ENCODE measurements around the gene GOLGA6D.
"Not testable (repeated sequence)": the region's sequence is repeated elsewhere in the genome, so short reads cannot be mapped to it uniquely, and the experiment has no call there.

Gene GOLGA6D, protein sequence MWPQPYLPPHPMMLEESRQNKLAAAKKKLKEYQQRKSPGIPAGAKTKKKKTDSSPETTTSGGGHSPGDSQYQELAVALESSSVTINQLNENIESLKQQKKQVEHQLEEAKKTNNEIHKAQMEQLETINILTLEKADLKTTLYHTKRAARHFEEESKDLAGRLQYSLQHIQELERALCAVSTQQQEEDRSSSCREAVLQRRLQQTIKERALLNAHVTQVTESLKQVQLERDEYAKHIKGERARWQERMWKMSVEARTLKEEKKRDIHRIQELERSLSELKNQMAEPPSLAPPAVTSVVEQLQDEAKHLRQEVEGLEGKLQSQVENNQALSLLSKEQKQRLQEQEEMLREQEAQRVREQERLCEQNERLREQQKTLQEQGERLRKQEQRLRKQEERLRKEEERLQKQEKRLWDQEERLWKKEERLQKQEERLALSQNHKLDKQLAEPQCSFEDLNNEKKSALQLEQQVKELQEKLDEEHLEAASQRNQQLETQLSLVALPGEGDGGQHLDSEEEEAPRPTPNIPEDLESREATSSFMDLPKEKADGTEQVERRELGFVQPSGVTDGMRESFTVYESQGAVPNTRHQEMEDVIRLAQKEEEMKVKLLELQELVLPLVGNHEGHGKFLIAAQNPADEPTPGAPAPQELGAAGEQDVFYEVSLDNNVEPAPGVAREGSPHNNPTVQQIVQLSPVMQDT

DNA sequence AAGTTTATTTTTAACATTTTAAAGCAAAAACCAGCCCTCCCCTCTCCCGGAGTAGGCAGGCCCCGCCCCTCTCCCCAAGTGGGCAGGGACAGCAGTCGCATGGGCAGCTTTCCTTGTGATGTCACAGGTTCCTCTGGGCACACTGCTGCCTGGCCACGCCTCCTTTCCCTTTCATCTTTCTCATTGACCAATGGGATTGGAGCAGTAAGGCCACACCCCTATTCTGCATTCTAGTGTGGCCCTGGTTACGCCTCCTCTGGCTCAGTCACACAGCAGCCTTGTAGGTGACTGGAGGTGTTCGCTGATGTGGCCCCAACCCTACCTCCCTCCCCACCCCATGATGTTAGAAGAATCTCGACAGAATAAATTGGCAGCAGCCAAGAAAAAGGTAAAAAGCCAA, at the start of gene GOLGA6D:
Gene GOLGA6D, plus strand, starts transcription at position 264 of the 400 bp plus-strand sequence. Its CDS starts 41 bp downstream, at position 305.
- not testable (repeated sequence) for FAIRE-seq; DNase-seq (ENCODE audit: insufficient read length, low spot score)

DNA sequence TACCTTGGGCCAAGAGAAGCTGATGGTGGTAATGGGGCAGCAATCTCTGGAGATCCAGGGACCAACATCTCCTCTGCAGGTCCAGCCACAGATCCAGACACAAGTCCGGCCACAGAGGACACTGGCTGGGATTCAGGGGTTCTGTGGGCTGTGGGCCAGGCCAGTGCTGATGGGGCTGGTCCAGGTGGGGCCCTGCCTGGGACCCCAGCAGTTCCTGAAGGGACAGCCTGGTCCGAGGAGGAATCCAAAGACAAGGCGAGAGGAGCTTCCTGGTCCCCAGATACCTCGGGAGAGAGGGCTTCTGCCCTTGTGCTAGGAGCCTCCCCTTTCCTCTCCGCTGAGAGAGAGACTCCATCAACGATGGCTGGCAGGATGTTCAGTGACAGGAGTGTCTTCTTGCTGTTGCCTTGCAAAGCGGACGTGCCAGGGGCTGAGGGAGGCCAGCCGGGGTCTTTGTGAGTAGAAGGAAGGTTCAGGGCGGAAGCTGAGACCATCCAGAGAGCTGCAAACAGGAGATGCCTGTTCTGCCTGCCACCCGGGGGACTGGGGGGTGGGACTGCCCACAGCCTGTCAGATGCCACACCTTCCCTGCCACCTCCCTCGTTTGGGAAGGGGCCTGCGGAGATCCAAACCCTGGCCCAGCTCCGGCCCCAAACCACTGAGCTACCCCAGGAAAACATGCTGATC, 49.0 kb upstream of the GOLGA6D start:
- no peak for FAIRE-seq

DNA sequence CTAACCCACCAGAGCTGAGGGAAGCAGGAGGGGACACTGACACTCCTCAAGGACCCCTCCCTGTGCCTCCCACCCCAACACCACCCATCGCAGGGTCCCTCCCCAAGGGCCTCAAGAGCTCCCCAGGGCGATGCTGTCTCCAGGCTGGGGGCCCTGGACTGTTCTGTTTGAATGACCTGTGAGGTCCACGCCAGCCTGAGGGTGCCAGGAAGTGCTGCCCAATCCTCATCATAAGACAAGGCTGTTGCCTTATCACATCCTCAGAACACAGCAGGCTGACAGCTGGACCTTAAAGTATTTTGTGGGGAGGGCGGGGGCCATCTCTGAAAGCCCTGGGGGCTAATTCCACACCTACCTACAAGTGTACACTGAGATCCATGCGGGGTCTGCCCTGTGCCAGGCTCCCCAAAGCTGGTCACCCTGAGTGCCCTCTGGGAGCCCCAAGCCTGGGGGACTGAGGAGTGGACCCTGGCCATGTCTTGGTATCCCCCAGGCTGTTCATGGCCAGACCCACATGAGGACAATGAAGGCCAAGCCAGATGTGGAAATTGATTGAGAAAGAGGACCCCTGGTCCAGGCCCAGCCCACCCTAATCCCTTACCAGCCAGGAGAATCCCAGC, 48.3 kb upstream of the GOLGA6D start:
- DNase-seq (ENCODE audit: insufficient read length, low spot score) (no peak), FAIRE-seq (no peak)

More for the DNA sequence above, 49.0 kb upstream of the GOLGA6D start:
- DNase-seq (ENCODE audit: insufficient read length, low spot score) = no peak

DNA sequence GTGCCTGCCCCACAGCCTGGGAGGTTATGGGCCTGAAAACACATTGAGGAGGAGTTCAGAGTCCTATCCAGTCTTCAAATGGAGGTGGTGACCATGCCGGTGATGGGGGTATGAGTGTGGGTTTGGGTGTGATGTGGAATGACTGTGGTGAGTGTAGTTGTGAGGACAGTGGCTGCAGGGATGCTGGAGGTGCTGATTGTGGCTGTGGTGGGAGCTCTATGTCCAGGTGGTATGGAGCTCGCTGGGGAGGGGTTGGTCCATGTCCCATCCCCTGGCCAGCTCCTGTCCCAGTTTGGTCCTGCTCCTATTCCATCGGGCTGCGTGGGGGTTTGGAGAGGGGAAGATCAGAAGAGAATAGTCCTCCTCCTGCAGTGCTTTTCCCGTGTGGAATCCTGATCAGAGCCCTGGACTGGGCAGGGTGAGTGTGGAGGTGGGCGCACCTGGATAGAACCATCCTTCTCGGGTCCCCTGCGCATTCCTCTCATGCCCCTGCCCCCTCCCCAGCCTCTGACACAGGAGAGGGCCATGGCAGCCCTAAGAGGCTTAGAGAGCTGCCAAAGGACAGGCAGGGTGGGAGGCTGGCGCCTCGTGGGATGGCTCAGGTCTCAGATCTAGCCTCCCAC, 47.5 kb upstream of the GOLGA6D start:
- no peak for FAIRE-seq

DNA sequence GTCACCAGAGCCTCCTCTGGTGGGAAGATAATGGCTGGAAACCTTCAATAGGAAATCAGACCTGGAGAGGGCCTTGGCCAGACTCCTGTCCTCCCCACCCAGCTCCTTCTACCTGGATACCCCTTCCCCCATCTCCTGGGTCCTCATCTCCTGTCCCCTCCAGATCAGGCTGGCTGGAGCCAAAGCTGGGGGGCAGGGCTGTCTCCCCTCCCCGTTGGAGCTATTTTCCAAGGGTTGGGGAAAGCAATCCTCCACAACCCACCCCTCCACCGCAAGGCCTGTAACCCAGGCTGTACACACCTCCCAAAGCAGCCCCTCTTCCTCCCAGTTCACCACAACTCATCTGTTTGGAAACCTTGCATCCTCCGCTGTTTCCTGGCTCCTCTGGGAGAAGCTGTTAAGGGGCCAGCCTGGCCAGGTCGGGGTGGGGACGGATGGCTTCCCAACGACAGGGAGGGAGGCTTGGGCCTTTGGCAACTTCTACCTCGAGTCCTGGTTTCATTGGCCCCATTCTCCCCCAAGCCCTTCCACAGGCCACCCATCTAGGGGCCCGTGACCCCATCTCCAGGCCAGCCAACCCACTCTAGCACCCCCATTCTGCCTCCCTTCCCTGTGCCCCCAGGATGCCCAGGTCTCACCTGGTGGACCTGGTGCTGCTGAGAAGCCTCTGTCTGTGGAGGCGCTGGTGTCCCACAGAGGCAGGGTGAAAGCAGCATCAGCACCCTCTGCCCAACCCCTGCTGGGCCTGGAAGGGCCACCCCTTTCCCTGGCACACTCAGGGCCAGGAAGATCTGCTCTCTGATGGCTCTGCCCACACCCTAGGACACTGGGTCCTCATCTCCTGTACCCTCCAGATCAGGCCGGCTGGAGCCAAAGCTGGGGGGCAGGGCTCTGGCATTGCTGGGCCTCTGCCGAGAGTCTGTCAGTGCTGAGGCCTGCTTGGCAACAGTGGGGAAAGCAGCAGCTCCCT, 46.6 kb upstream of the GOLGA6D start:
- no peak for FAIRE-seq
- DNase-seq (ENCODE audit: insufficient read length, low spot score) = no peak

More for the DNA sequence above, 47.5 kb upstream of the GOLGA6D start:
- DNase-seq (ENCODE audit: insufficient read length, low spot score) = no peak

DNA sequence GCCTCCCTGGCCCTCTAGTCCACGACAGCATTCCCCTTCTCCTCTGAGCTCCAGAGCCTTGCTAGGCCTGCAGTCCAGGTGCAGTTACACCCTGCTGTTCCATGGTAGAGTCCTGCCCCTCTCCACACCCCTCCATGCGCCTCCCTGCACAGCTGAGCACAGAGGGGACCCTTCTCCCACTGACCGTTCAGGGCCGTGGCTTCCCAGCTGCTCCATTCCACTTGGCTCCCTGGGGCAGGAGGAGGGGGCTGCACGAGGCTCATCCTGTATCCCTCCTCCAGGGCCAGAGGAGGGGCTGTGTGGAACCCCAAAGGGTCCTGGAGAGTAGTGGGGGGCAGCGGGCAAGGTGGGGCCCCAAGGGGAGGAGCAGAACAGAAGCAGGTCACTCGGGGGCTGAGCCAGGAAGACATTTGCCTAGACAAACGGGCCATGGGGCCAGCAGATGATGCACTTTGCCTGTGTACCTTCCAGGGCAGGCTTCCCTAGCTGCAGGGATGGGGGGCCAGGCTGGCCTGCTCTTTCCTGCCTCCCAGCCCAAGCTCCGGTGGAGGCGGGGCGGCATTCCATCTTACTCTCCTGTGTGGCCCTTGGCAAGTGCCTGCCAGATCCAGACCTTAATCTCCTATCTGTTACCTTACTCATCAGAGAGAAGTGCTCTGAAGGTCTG, 45.2 kb upstream of the GOLGA6D start:
- no peak for FAIRE-seq

DNA sequence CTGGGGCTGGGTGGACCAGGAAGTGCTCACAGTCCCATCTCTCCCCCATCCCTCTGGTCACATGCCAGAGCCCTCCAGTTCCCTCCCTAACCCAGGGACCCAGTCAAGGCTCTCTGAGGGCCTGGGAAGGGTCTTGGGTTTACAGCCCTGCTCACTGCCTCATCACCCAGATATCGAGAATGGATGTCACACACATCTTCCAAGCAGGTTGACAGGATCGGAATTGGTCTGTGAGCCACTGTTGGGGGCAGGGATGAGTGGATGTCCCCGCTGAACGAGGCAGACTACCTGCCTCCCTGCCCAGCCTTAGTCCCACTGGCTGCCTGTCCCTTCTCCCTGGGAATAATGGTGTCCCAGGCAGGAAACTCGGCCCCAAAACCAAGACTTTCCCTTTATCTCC, 44.5 kb upstream of the GOLGA6D start:
- DNase-seq (ENCODE audit: insufficient read length, low spot score) (no peak), FAIRE-seq (no peak)

More for the DNA sequence above, 45.2 kb upstream of the GOLGA6D start:
- DNase-seq (ENCODE audit: insufficient read length, low spot score) = no peak

DNA sequence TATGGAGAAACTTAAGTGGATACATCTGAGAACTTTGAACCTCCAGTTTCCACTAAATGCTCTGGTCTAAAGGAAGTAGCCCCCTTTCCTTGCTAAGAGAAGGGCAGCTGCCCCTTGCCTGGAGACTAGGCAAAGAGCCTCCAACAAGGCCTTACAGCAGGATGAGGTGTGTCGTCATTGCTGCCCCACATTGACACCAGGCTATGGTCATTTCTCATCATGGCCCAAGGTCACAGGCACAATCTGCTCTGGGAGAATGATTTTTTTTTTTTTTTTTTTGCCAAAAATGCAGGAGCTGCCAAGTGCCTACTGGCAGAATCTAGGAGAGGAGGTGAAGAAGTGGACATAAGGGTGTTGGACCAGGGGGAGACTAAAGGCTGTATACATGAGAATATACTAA, 36.9 kb upstream of the GOLGA6D start:
- FAIRE-seq; DNase-seq (ENCODE audit: insufficient read length, low spot score): not testable (repeated sequence)

DNA sequence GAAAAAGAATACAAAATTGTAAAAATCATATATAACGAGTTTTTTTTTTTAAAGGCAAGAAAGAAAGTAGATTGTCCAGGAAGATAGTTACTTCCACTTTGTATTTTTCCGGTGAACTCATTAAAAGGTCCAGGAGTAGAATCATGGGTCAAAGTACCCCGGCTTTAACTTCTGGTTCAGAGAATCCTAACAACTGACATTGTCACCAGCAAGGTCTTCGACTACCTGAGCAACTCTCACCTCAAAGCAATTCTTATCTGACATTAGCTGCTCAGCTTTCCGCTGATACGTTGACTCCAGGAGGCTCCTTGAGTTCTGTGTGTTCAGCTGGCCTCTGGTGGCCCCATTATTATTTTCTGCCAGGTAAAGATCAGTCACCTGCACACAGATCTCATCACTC, 33.6 kb upstream of the GOLGA6D start:
- not testable (repeated sequence) for DNase-seq (ENCODE audit: insufficient read length, low spot score); FAIRE-seq

DNA sequence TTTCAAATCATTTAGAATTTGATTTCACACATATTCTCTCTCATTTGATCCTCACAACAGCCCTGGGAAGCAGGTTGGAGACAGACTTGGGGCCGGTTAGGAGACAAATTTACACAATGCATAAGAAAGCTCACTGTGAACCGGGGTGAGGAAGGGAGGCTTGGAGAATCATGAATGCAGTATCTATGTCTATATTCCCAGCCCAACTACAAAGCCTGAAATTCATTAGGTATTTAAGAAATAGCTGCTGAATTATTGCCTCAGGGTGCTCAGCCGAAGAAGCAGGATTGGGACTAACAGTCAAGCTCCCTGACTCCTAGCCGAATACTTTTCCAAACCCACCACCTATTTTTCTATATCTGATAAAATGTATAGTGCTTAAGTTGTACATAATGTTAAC, 32.9 kb upstream of the GOLGA6D start:
- FAIRE-seq = no peak
- DNase-seq (ENCODE audit: insufficient read length, low spot score) = no peak

DNA sequence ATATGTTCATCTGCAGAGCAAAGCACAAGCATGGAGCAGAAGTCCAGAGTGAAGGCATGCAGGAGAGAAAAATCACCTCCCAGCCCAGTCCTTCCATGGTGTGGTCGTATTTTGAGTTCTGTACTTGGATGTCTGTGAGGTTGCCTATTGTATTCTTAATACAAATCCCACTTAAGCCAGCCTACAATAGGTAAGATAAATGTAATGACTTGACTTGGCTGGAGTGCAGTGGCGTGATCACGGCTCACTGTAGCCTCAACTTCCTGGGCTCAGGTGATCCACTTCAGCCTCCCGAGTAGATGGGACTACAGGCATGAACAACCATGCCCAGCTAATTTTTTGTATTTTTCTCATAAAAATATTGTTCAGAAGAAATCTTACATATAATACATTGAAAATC, 31.3 kb upstream of the GOLGA6D start:
- not testable (repeated sequence) for DNase-seq (ENCODE audit: insufficient read length, low spot score); FAIRE-seq

DNA sequence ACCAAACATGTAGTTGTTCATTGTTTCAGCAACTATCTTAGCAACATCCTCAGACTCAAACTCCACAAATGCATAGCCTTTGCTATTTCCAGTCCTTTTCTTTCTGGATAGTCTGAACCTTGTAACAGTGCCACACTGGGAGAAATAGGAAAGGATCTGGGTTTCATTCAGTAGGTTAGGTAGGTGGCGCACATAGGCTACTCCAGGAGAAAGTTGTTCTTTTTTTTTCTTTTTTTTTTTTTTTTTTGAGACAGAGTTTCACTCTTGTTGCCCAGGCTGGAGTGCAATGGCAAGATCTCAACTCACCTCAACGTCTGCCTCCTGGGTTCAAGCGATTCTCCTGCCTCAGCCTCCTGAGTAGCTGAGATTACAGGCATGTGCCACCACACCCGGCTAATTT, 30.4 kb upstream of the GOLGA6D start:
- not testable (repeated sequence) for DNase-seq (ENCODE audit: insufficient read length, low spot score); FAIRE-seq

DNA sequence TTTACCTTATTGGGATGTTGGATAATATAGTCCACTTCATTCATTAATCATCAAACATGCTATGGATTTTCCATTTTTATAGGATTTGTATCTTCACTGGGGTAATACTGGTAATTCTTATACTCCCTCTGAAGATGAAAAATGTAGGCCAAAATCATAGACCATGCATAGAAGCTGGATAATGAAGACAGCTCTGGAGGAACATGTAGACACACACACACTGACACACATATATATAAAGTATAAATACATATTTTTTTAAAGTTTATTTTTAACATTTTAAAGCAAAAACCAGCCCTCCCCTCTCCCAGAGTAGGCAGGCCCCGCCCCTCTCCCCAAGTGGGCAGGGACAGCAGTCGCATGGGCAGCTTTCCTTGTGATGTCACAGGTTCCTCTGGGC, 24.6 kb upstream of the GOLGA6D start, which contains the start of gene GOLGA6C:
Gene GOLGA6C, plus strand, starts transcription at position 301 of the 400 bp plus-strand sequence. CDS start 265 bp downstream, outside the sequence.
- not testable (repeated sequence) for FAIRE-seq; DNase-seq (ENCODE audit: insufficient read length, low spot score)

DNA sequence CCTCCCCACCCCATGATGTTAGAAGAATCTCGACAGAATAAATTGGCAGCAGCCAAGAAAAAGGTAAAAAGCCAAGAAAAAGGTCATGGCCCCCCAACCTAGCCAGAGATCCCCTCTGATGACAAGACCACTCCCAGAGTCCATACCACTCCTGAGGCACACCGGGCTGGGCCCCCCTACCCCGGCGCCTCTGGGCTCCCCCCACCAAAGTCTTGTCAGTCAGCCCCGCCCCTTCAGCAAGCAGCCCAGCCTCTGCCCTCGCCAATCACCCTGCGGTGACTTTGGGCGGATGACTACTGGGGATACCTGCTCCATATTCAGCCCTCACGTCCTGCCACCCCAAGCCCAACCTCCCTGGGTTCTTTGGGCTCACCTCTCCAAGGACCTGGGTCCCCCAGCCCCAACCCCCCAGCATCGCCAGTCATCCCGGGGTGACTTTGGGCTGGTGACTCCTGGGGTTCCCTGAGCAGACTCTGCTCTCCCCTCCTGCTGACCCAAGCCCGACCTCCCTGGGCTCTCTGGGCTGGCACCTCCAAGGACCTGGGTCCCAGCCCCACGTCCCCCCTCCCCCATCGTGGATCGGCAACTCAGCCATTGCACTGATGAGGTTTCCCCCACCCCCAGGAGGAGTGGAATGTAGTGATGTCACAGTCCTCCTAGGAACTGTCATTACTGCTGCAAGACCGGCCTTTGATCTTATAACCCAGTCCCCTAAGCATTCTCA, 23.9 kb upstream of the GOLGA6D start:
- DNase-seq (ENCODE audit: insufficient read length, low spot score); FAIRE-seq: not testable (repeated sequence)

DNA sequence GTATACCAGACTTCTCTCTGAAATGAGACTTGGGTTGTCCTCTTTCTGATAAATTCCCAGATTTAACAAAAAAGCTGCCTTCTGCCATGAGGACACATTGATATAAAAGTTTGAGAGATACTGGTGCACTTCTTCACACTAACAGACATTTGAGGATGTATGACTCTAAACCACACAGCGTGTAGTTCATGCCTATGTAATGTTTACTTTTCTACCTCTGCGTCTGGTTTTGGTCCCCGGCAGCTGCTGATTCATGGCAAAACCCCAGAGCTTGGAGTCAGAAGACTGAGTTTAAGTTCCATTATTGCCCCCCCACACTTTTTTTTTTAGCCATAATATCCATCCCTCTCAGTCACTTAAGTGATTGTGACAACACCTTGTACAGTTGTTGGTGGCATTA, 22.8 kb upstream of the GOLGA6D start:
- DNase-seq (ENCODE audit: insufficient read length, low spot score); FAIRE-seq: not testable (repeated sequence)

DNA sequence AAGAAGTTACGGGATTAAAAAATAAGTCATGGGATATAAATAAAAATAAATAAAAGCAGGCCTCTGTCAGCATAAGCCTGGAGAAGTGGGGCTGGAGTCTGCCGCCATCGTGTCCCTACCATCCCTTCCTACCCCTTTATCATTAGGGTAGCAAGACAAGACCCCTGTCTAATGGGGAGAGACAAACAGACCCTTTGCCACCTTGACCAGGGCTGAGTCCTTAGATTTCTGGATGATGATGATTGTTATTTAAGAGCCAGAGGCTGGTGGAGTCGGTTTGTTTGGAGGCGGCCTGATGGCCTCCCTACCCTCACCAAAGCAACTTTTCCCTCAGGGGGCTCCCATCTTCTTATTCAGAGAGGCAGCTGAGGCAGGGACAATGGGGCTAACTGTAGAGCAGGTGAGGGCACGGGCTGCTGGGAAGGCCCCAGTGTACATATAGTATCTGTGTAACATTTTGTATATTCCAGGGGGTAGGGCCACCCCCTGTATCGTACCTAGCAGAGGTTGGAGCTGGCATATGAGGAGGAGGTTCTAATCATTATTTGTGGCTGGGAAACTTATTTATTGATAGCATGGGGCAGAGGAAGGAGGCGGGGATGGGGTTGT, 8.8 kb upstream of the GOLGA6D start:
- not testable (repeated sequence) for FAIRE-seq; DNase-seq (ENCODE audit: insufficient read length, low spot score)

DNA sequence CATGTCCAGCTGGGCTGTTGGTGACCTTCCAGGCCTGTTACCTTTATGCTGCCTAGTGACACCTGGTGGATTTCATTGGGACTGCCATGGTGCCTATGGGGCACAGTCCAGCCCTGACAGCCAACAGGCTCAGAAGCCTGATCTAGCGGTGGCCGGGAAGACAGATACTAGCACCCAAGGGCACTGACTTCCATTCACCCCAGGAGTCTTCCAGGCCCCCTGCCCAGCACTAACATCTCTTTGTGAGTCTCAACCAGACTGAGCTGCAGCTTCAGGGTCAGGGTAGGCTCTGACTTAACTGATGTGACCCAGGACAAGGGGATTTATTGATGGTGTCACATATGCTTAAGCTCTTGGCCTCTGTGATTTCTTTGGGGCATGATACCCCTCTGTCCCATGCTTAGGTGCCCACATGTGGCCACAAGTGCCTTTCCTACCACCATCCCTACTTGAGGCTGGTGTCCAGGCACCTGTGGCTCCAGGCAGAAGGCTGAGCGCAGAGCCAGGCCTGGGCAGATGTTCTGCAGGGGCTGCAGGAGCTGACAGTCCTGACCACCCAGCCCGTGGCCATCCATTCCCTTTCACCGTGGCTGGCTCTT, 8.0 kb upstream of the GOLGA6D start:
- not testable (repeated sequence) for FAIRE-seq; DNase-seq (ENCODE audit: insufficient read length, low spot score)

All from HTR-8/SVneo (cell line).